HCEC 1CT (cell line): ENCODE measurements around the gene ABR.
A peak's percentile ranks its signal among the peaks of the same experiment; 100 is the strongest.

Source experiments
- DNase-seq: peaks from one replicate; pipeline ENCODE4 v3.0.0-alpha.2; 2017

The ABR gene

GRCh38 chr17:1043601-1044251, 136.1 kb downstream of the ABR start:
- DNase-seq: no peak

- no peak for DNase-seq
Observed at GRCh38 chr17:1042486-1042885, 137.3 kb downstream of the ABR start.

GRCh38 chr17:1041746-1042145, 138.0 kb downstream of the ABR start:
- no peak for DNase-seq

GRCh38 chr17:1040216-1040600, 139.6 kb downstream of the ABR start:
- no peak for DNase-seq

GRCh38 chr17:1039511-1040215, 140.1 kb downstream of the ABR start:
- no peak for DNase-seq

GRCh38 chr17:1039123-1039507, 140.7 kb downstream of the ABR start:
- DNase-seq: no peak

GRCh38 chr17:1038459-1039122, 141.2 kb downstream of the ABR start:
- DNase-seq: no peak

GRCh38 chr17:1037238-1037879, 142.4 kb downstream of the ABR start:
- DNase-seq: no peak

- no peak for DNase-seq
Observed at GRCh38 chr17:1036845-1037237, 142.9 kb downstream of the ABR start.

- DNase-seq: no peak
Observed at GRCh38 chr17:1036171-1036844, 143.5 kb downstream of the ABR start.

GRCh38 chr17:1035546-1036170, 144.1 kb downstream of the ABR start:
- DNase-seq: no peak

- no peak for DNase-seq
Observed at GRCh38 chr17:1034652-1035210, 145.1 kb downstream of the ABR start.

GRCh38 chr17:1033503-1033902, 146.3 kb downstream of the ABR start:
- no peak for DNase-seq

- DNase-seq: no peak
Observed at GRCh38 chr17:1032391-1032790, 147.4 kb downstream of the ABR start.

GRCh38 chr17:1031711-1032110, 148.1 kb downstream of the ABR start:
- no peak for DNase-seq

GRCh38 chr17:1030684-1031532, 148.9 kb downstream of the ABR start:
- no peak for DNase-seq

- no peak for DNase-seq
Observed at GRCh38 chr17:1029922-1030644, 149.7 kb downstream of the ABR start.

- DNase-seq: peak; percentile 65
Observed at GRCh38 chr17:1029196-1029921, 150.4 kb downstream of the ABR start.

- no peak for DNase-seq
Observed at GRCh38 chr17:1027044-1027443, 152.7 kb downstream of the ABR start.

GRCh38 chr17:1026599-1026975, 153.2 kb downstream of the ABR start:
- no peak for DNase-seq
